HFFc6 (cell line): ENCODE measurements around the gene RALY. TPM values are rescaled to one million over a fixed set of nuclear protein-coding genes. Genes with fewer than 3 reads are reported as not detected.

Experiments
- DNase-seq: peaks from one replicate; pipeline ENCODE4 v3.0.0-alpha.2; 2018
- H3K27ac Mint-ChIP-seq: 2 replicates; pipeline ENCODE4 v1.8.0; 2020; ENCODE audit warnings: mild to moderate bottlenecking, mixed read lengths
- H3K27me3 Mint-ChIP-seq: 2 replicates; pipeline ENCODE4 v1.8.0; 2021; ENCODE audit warnings: mild to moderate bottlenecking, moderate library complexity, mixed read lengths; ENCODE audit not compliant: insufficient read depth
- H3K36me3 Mint-ChIP-seq: 2 replicates; pipeline ENCODE4 v1.8.0; 2021; ENCODE audit warnings: low read depth, mixed read lengths
- H3K4me1 Mint-ChIP-seq: 2 replicates; pipeline ENCODE4 v1.8.0; 2020; ENCODE audit warnings: low read depth, mixed read lengths
- H3K4me3 Mint-ChIP-seq: 2 replicates; pipeline ENCODE4 v1.8.0; 2020; ENCODE audit warnings: mild to moderate bottlenecking, moderate library complexity, mixed read lengths
- H3K9me3 Mint-ChIP-seq: 2 replicates; pipeline ENCODE4 v1.8.0; 2020; ENCODE audit warnings: mild to moderate bottlenecking, mixed read lengths
- total RNA-seq, 6 experiments: library from RNA; stranded (reverse); fragmentation: NEBNext Ultra II Directional; extraction: Animal tissue kit (Norgen Biotek cat#: 25700); gene quantifications; 2 replicates in 1 of 6; 3 replicates in 5 of 6; pipeline ENCODE4 v1.2.3, GENCODE V29; 2021
- TF ChIP-seq, protein P1 (sequence below): fragments of 200-600 bp; sonication (generic); IDR thresholded peaks from 2 replicates; pipeline ENCODE4 v1.5.0; 2021; ENCODE audit warnings: antibody characterized with exemption, mild to moderate bottlenecking

The RALY gene
- total RNA-seq, 6 experiments from 2014 or later, result 108 to 124 (median 118) TPM

DNA sequence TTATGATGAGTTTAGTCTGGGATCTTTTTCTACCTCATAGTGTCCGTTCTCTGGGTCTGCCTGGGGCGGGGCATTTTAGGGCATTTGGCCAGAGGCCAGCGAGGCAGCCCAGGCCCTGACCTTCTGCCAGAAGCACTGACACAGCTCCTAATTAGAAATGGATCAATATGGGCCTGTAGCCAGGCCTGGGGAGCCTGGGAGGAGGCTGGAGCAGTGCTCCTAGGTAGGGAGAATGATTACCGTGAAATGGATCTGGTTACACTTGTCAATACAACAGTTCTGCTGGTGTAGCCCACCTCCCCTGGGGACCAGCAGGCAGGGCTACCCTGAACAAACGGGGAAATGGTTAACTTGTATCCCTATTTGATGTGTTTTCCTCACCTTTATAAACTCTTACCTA, 23.0 kb downstream of the RALY start:
- peaks cover 61% of the 10 kb centered on the region for H3K4me1 Mint-ChIP-seq
- H3K36me3 Mint-ChIP-seq, result peaks cover 11% of the 10 kb centered on the region
- TF ChIP-seq, protein P1, sequence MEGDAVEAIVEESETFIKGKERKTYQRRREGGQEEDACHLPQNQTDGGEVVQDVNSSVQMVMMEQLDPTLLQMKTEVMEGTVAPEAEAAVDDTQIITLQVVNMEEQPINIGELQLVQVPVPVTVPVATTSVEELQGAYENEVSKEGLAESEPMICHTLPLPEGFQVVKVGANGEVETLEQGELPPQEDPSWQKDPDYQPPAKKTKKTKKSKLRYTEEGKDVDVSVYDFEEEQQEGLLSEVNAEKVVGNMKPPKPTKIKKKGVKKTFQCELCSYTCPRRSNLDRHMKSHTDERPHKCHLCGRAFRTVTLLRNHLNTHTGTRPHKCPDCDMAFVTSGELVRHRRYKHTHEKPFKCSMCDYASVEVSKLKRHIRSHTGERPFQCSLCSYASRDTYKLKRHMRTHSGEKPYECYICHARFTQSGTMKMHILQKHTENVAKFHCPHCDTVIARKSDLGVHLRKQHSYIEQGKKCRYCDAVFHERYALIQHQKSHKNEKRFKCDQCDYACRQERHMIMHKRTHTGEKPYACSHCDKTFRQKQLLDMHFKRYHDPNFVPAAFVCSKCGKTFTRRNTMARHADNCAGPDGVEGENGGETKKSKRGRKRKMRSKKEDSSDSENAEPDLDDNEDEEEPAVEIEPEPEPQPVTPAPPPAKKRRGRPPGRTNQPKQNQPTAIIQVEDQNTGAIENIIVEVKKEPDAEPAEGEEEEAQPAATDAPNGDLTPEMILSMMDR, result no peak
- no peak overlapping the region for H3K4me3 Mint-ChIP-seq
- no peak overlapping the region; the same call in 1 of the 2 replicates for H3K27ac Mint-ChIP-seq
- no peaks in the 10 kb centered on the region for H3K9me3 Mint-ChIP-seq
- no peaks in the 10 kb centered on the region for H3K27me3 Mint-ChIP-seq
- DNase-seq, result no peak

- TF ChIP-seq, protein P1, result no peak
- DNase-seq, result peak; percentile 92
- Mint-ChIP-seq H3K4me3 (peak overlapping the region; percentile 65), H3K27ac (peak overlapping the region; percentile 79), H3K4me1 (peaks cover 68% of the 10 kb centered on the region), H3K27me3 (no peaks in the 10 kb centered on the region), H3K36me3 (peaks cover 11% of the 10 kb centered on the region), H3K9me3 (no peaks in the 10 kb centered on the region)
Measured at GRCh38 chr20:34017610-34018009, 23.9 kb downstream of the RALY start.

- H3K27ac Mint-ChIP-seq, result peak overlapping the region; percentile 79
- H3K27me3 Mint-ChIP-seq, result no peaks in the 10 kb centered on the region
- H3K36me3 Mint-ChIP-seq, result peaks cover 11% of the 10 kb centered on the region
- no peaks in the 10 kb centered on the region for H3K9me3 Mint-ChIP-seq
- no peak for DNase-seq
- peak overlapping the region; percentile 20 for H3K4me3 Mint-ChIP-seq
- TF ChIP-seq, protein P1, result no peak
- peaks cover 74% of the 10 kb centered on the region for H3K4me1 Mint-ChIP-seq
Measured at GRCh38 chr20:34018166-34018565, 24.5 kb downstream of the RALY start.

DNA sequence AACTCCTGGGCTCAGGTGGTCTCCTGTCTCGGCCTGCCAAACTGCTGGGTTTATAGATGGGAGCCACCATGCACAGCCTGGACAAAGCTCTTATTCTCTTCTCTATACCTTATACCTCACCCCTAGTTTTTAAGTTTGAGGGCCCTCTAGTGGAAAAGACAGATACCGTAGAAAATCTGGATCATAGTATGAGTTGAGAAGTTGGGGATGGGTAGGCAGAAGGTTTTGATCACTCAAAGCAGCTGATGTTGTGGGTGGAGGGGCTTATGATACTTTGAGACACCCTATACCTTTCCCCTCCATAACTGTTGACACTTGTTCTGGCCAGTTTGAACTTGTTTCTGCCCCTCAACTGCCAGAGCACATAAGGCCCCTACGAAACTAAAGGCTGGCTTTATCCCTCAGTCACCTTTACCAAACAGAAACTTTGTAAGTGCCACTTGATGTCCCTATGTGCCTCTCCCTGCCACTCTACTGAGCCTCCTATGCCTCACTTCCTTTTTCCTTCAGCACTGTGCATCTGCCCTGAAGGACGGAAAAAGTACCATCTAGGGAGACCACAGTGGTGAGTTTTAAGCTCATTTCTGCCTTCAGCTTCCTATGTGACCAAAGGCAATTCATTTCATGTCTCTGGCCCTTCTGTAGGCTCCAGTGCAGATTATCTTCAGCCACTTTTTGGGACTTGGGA, 28.6 kb downstream of the RALY start:
- H3K36me3 Mint-ChIP-seq, result peaks cover 11% of the 10 kb centered on the region
- no peaks in the 10 kb centered on the region for H3K9me3 Mint-ChIP-seq
- no peak overlapping the region for H3K27ac Mint-ChIP-seq
- H3K27me3 Mint-ChIP-seq, result 0 out of 2 replicates have a peak, but pooled peaks cover 1% of the 10 kb centered on the region
- DNase-seq, result peak; percentile 23
- peaks cover 70% of the 10 kb centered on the region for H3K4me1 Mint-ChIP-seq
- no peak overlapping the region for H3K4me3 Mint-ChIP-seq
- TF ChIP-seq, protein P1, result peak; percentile 70

DNA sequence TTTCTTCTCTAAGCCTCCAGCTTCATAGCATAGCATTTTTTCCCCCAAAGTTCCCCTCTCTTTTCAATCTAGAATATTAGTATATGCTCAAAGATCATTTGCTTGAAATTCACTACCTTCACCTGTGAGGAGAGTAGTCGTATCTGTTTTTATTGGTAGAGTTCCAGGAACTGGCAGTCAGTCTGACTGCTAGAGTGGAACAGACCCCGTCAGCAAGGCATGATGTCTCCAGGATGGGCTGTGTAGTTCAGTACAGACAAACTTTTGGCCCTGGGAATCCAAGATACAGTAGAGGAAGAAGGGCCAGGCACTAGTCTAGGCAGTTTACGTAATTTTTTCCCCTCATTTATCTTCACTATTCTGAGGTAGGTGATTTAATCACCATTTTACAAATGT, 29.1 kb downstream of the RALY start:
- Mint-ChIP-seq H3K4me3 (no peak overlapping the region), H3K36me3 (peaks cover 11% of the 10 kb centered on the region), H3K9me3 (no peaks in the 10 kb centered on the region), H3K4me1 (peaks cover 64% of the 10 kb centered on the region), H3K27ac (no peak overlapping the region), H3K27me3 (0 out of 2 replicates have a peak, but pooled peaks cover 1% of the 10 kb centered on the region)
- TF ChIP-seq, protein P1, result no peak
- DNase-seq, result no peak
